ENCODE measurements around the gene ANXA2R.
"Not testable (repeated sequence)": the region's sequence is repeated elsewhere in the genome, so short reads cannot be mapped to it uniquely, and the experiment has no call there.

The ANXA2R gene

GRCh38 chr5:43036856-43037635 lies 3.1 kb downstream of the ANXA2R start:
- no peak for DNase-seq (ENCODE audit: low read depth)
- peak overlapping the region; percentile 54 for H3K4me3 ChIP-seq (ENCODE audit: low read length)
- no peak for TF ChIP-seq CTCF (conservative IDR thresholded peaks at IDR 0.05; ENCODE audit: low read length)

GRCh38 chr5:43036409-43036808 lies 3.7 kb downstream of the ANXA2R start:
- no peak for TF ChIP-seq CTCF (conservative IDR thresholded peaks at IDR 0.05; ENCODE audit: low read length)

GRCh38 chr5:43034591-43034968 lies 5.5 kb downstream of the ANXA2R start:
- no peak for DNase-seq (ENCODE audit: low read depth)
- no peak overlapping the region for H3K4me3 ChIP-seq (ENCODE audit: low read length)
- no peak for TF ChIP-seq CTCF (conservative IDR thresholded peaks at IDR 0.05; ENCODE audit: low read length)

More at GRCh38 chr5:43036409-43036808, 3.7 kb downstream of the ANXA2R start:
- no peak for DNase-seq (ENCODE audit: low read depth)
- H3K4me3 ChIP-seq (ENCODE audit: low read length): no peak overlapping the region

GRCh38 chr5:43033841-43034590 lies 6.1 kb downstream of the ANXA2R start:
- DNase-seq (ENCODE audit: low read depth): no peak
- peak overlapping the region; percentile 30 for H3K4me3 ChIP-seq (ENCODE audit: low read length)
- no peak for TF ChIP-seq CTCF (conservative IDR thresholded peaks at IDR 0.05; ENCODE audit: low read length)

GRCh38 chr5:43027054-43027785 lies 12.9 kb downstream of the ANXA2R start:
- TF ChIP-seq CTCF (conservative IDR thresholded peaks at IDR 0.05; ENCODE audit: low read length): no peak
- DNase-seq (ENCODE audit: low read depth): no peak
- no peak overlapping the region for H3K4me3 ChIP-seq (ENCODE audit: low read length)

- H3K4me3 ChIP-seq (ENCODE audit: low read length); DNase-seq (ENCODE audit: low read depth): not testable (repeated sequence)
Measured at GRCh38 chr5:43025184-43025950, 14.8 kb downstream of the ANXA2R start.

GRCh38 chr5:43024217-43024616 lies 15.9 kb downstream of the ANXA2R start:
- TF ChIP-seq CTCF (conservative IDR thresholded peaks at IDR 0.05; ENCODE audit: low read length): no peak
- H3K4me3 ChIP-seq (ENCODE audit: low read length): no peak overlapping the region
- no peak for DNase-seq (ENCODE audit: low read depth)

Data from AG10803 (cell line).